HG03575 (cell line): Measurements from ENCODE around the gene FAM149B1.

Experiments
- ATAC-seq: cut with Tn5 transposase; IDR thresholded peaks from one replicate; pipeline ENCODE4 v1.9.1; 2021; ENCODE audit not compliant: unreplicated experiment, insufficient number of reproducible peaks, low FRiP score; ENCODE audit errors: extremely low read depth

The FAM149B1 gene

DNA sequence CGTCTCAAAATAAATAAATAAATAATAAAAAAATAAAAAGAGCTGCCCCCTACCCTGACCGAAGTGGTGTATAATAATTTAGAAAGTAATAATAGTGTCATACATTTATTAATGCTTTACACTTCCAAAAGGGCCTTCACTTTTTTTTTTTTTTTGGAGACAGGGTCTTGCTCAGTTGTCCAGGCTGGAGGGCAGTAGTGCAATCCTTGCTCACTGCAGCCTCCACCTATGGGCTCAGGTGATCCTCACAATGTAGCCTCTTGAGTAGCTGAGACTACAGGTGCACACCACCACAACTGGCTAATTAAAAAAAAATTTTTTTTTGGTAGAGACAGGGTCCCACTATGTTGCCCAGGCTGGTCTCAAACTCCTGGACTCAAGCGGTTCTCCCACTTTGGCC lies 1.4 kb downstream of the FAM149B1 start:
- ATAC-seq: no peak

DNA sequence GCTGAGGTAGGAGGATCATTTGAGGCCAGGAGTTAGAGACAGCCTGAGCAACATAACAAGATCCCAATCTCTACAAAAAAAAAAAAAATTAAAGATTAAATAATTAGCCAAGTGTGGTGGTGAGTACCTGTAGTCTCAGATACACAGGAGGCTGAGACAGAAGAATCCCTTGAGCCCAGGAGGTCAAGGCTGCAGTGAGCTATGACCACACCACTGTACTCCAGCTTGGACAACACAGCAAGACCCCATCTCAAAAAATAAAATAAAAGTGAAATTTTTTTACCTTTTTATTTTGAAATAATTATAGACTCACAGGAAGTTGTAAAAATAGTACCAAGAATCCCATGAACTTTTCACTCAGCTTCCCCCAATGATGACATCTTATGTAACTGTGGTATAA lies 4.9 kb downstream of the FAM149B1 start:
- ATAC-seq: no peak

DNA sequence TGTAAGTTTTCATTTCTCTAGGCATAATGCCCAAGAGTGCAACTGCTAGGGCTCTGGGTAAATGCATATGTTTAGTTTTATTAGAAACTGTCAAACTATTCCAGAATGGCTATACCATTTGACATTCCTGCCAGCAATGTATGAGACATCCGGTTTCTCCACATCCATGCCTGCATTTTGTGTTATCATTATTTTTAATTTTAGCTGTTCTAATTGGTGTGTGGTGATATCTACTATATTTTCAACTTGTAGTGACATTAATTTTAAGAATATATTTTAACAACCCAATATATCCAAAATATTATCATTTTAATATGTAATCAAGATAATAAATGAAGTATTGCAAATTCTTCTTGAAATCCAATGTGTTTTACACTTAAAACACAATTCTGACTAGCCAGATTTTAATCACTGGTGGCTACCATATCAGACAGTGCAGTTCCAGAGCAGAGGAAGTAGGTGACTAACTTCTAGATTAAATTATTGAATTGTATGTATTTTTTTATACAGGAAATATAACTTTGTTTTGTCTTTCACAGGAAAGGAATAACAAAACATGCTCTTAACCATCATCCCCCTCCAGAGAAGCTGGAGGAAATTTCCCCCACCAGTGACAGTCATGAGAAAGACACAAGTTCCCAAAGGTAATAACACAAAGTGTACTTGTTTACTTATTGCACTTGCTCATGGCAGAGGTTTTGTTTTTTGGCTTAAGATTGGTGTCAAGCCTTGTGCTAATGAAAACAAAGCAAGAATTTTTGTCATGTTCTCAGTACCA lies 6.4 kb downstream of the FAM149B1 start:
- no peak for ATAC-seq

DNA sequence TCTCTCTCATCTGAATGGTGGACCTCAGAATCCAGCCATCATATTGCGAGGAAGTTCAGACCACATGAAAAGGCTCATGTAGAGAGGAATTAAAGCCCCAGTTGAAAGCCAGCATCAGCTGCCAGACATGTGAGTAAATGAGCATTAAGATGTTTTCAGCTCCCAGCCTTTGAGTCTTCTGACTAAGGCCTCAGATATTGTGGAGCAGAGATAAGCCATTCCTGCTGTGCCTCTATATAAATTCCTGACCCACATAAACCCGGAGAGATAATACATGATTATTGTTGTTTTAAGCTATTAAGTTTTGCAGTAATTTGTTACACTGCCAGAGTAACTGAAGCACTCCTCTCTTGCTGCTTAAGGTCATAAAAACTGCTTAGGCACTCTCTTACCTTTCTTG lies 14.6 kb downstream of the FAM149B1 start:
- ATAC-seq: no peak

DNA sequence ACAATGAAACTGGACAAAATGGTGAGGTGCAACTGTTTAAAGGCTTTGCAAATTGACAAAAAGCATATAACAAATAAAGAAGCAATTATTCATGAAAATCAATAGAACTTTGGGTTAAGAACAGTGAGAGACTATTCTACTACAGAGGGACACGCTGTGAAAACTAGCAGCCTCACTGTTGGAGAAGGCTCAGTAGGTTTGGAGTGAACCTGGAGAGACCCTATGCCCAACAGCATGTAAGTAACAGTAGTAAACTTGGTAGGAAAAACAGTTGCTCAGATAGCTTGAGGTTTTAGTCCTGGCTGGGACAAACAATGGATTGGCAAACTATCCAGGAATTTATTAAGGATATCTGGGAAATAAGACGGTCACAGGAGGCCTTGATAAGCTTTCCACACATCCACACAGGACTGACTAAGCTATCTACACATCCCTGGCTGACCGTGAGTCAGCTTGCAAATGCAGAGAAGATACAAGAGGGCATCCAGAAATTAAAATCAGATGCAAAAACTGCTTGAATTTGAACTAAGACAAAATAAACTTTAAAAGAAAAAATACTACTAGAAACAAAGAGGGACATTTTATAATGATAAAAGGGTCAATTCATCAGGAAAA lies 15.9 kb downstream of the FAM149B1 start:
- ATAC-seq: no peak

GRCh38 chr10:73186266-73186665 lies 18.3 kb downstream of the FAM149B1 start:
- ATAC-seq: no peak

DNA sequence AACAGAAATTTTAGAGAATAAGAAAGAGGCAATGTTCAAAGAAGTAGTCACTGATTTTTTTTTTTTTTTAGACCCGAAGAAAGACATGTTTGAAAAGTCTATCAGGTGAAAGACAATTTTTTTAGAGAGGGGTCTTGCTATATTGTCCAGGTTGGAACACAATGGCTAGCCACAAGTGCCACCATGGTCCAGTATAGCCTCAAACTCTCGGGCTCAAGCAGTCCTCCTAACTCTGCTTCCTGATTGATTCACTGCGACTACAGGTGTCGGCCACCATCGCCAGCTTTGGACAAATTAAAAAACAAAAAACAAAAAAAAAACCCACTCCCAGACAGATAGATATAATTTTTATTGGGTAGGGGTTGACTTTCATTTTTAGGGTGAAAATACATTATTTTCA lies 22.3 kb downstream of the FAM149B1 start:
- ATAC-seq: no peak

- ATAC-seq: no peak
Measured at GRCh38 chr10:73205081-73205480, 37.2 kb downstream of the FAM149B1 start.

GRCh38 chr10:73205890-73206289 lies 38.0 kb downstream of the FAM149B1 start:
- ATAC-seq: no peak

- no peak for ATAC-seq
Measured at GRCh38 chr10:73206385-73206784, 38.5 kb downstream of the FAM149B1 start.

GRCh38 chr10:73207883-73208282 lies 40.0 kb downstream of the FAM149B1 start:
- no peak for ATAC-seq

- ATAC-seq: no peak
Measured at GRCh38 chr10:73209705-73210104, 41.8 kb downstream of the FAM149B1 start.

- ATAC-seq: no peak
Measured at GRCh38 chr10:73210395-73211105, 42.6 kb downstream of the FAM149B1 start.

DNA sequence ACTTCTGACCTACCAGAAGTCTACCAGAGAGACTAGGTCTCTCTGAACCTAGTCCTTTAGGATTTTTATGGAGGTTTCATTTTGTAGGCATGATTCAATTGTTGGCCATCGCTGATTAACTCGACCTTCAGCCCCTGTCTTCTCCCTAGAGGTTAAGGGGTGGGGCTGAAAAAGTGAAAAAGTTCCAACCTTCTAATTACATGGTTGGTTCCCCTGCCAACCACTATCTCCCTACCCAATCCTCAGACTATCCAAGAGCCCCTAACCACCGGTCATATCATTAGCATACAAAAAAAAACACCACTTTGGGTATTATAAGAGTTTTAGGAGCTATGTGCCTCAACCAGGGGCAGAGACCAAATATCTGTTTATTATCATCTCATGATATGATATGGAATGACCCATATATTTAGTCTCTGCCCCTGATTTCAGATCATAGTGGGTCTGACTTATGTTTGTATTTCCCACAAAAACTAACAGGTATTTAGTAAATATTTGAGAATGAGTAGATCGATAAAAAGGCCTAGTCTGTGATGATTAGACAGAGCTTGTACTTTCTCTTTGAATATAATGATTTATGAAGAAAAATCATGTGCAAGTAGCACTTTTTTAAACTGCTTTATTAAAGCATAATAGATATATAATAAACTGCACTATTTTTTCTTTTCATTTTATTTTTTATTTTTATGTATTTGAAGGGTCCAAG lies 43.3 kb downstream of the FAM149B1 start:
- ATAC-seq: no peak

- no peak for ATAC-seq
Measured at GRCh38 chr10:73215749-73216148, 47.8 kb downstream of the FAM149B1 start.

- no peak for ATAC-seq
Measured at GRCh38 chr10:73217628-73218027, 49.7 kb downstream of the FAM149B1 start.

- ATAC-seq: no peak
Measured at GRCh38 chr10:73218431-73219191, 50.7 kb downstream of the FAM149B1 start.

GRCh38 chr10:73219384-73219783 lies 51.5 kb downstream of the FAM149B1 start:
- ATAC-seq: no peak

DNA sequence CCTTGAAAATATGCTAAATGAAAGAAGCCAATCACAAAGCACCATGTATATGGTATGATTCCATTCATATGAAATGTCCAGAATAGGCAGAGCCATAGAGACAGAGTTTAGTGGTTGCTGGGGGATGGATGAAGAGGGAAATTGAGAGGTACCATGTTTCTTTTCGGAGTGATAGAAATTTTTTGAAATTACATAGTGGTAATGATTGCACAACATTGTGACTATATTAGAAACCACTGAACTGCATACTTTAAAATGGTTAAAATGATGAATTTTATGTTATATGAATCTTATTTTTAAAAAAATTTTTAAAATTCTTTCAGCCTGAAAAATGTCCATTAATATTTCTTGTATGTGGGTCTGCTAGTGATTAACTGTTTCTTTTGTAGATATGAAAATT lies 53.1 kb downstream of the FAM149B1 start:
- ATAC-seq: no peak
